A549 (cell line): ENCODE measurements around the gene CD9. TPM values are rescaled to one million over a fixed set of nuclear protein-coding genes. Genes with fewer than 3 reads are reported as not detected.

Experiments
- ATAC-seq, 2 experiments: fragments of 200-7000 bp in 1 of 2; fragments of >200 bp in 1 of 2; cut with Nextera tagmentation in 1 of 2; cut with Tn5 transposase in 1 of 2; 3 replicates each; pipeline versions ENCODE4 v1.8.0 to v1.9.1; 2018 to 2020; ENCODE audit warnings: mild to moderate bottlenecking in 1 of 2, moderate library complexity in 1 of 2
- CTCF ChIA-PET: fragments of 300-600 bp; sonication (Branson Sonifier 250); formaldehyde crosslinking; extraction: SDS; loops from one replicate; lab custom pipeline; 2021; ENCODE audit warnings: antibody characterized with exemption, inconsistent platforms; lab: Yijun Ruan, JAX
- POLR2A ChIA-PET: fragments of 350-600 bp; formaldehyde crosslinking; extraction: SDS; loops from one replicate; lab custom pipeline; 2021; ENCODE audit warnings: antibody characterized with exemption, inconsistent platforms; lab: Yijun Ruan, JAX
- DNase-seq, 2 experiments: peaks; one replicate each; pipeline versions ENCODE4 v3.0.0 to v3.0.0-alpha.2; 2011 to 2016; ENCODE audit warnings: low read depth in 1 of 2, low spot score in 1 of 2
- FAIRE-seq: peaks from 2 replicates; lab custom pipeline; 2011; peaks lifted over from hg19 to GRCh38; lab: Jason Lieb, UNC
- H3K27ac ChIP-seq, 2 experiments: fragments of >200 bp; sonication (Bioruptor Twin); formaldehyde crosslinking; 3 replicates each; pipeline ENCODE4 v1.5.1; 2016 to 2017
- H3K4me1 ChIP-seq: fragments of >200 bp; sonication (Bioruptor Twin); formaldehyde crosslinking; 3 replicates; pipeline ENCODE4 v1.6.1; 2016
- H3K4me2 ChIP-seq: fragments of >200 bp; sonication (Bioruptor Twin); formaldehyde crosslinking; 3 replicates; pipeline ENCODE4 v1.6.1; 2016
- H3K4me3 ChIP-seq: fragments of >200 bp; sonication (Bioruptor Twin); formaldehyde crosslinking; 3 replicates; pipeline ENCODE4 v1.5.1; 2016
- H3K9me3 ChIP-seq: fragments of >200 bp; sonication (Bioruptor Twin); formaldehyde crosslinking; 3 replicates; pipeline ENCODE4 v1.6.1; 2016
- CTCF ChIP-seq: fragments of >200 bp; sonication (Bioruptor Twin); formaldehyde crosslinking; IDR thresholded peaks from 3 replicates; pipeline ENCODE4 v1.5.1; 2016
- EHF ChIP-seq: fragments of 250-450 bp; sonication (Bioruptor Pico); IDR thresholded peaks from 2 replicates; pipeline ENCODE4 v1.5.0; 2020; ENCODE audit warnings: mild to moderate bottlenecking
- EHMT2 ChIP-seq: fragments of 200-600 bp; sonication (generic); IDR thresholded peaks from 2 replicates; pipeline ENCODE4 v1.6.1; 2016; ENCODE audit warnings: antibody characterized with exemption, low read depth, mild to moderate bottlenecking, moderate library complexity
- EP300 ChIP-seq, 2 experiments: fragments of >200 bp; sonication (Bioruptor Twin); formaldehyde crosslinking; IDR thresholded peaks; 2 replicates in 1 of 2; 3 replicates in 1 of 2; pipeline ENCODE4 v1.6.1; 2016 to 2017
- FOSB ChIP-seq: fragments of 250-450 bp; sonication (Bioruptor Pico); IDR thresholded peaks from 2 replicates; pipeline ENCODE4 v1.5.0; 2020; ENCODE audit warnings: mild to moderate bottlenecking, moderate library complexity
- FOSL2 ChIP-seq, 2 experiments: fragments of 450-650 bp in 1 of 2; fragments of >200 bp in 1 of 2; sonication (Bioruptor Twin) in 1 of 2; formaldehyde crosslinking; IDR thresholded peaks; 2 replicates each; pipeline versions ENCODE4 v1.5.0 to v1.6.1; 2016 to 2020; ENCODE audit warnings: mild to moderate bottlenecking in 1 of 2, moderate library complexity in 1 of 2
- FOXS1 ChIP-seq: fragments of 250-450 bp; sonication (Bioruptor Pico); IDR thresholded peaks from 2 replicates; pipeline ENCODE4 v1.5.0; 2020; ENCODE audit warnings: mild to moderate bottlenecking, moderate library complexity
- HES2 ChIP-seq: fragments of >200 bp; sonication (Bioruptor Twin); formaldehyde crosslinking; IDR thresholded peaks from 2 replicates; pipeline ENCODE4 v1.6.1; 2016
- HOXA7 ChIP-seq: fragments of 250-450 bp; sonication (Bioruptor Pico); IDR thresholded peaks from 2 replicates; pipeline ENCODE4 v1.5.0; 2020; ENCODE audit warnings: mild to moderate bottlenecking, moderate library complexity
- MAX ChIP-seq: IDR thresholded peaks from 2 replicates; pipeline ENCODE4 v1.6.1; 2012
- MAZ ChIP-seq: fragments of 150-350 bp; IDR thresholded peaks from 2 replicates; pipeline ENCODE4 v1.6.1; 2014; ENCODE audit warnings: antibody characterized with exemption, low read depth, low read length, borderline replicate concordance
- NFE2L2 ChIP-seq: fragments of 150-350 bp; conservative IDR thresholded peaks from 2 replicates; pipeline ENCODE4 v1.6.1; 2014; ENCODE audit warnings: low read length
- NPAS2 ChIP-seq: fragments of 250-450 bp; sonication (Bioruptor Pico); IDR thresholded peaks from 2 replicates; pipeline ENCODE4 v1.8.0; 2022; ENCODE audit warnings: mild to moderate bottlenecking, moderate library complexity, borderline replicate concordance
- PBX3 ChIP-seq: IDR thresholded peaks from 2 replicates; pipeline ENCODE4 v1.6.1; 2012
- SMC3 ChIP-seq: fragments of >200 bp; sonication (Bioruptor Twin); formaldehyde crosslinking; IDR thresholded peaks from 3 replicates; pipeline ENCODE4 v1.6.1; 2018; ENCODE audit warnings: inconsistent platforms
- TP53 ChIP-seq: fragments of 250-450 bp; sonication (Bioruptor Pico); IDR thresholded peaks from 2 replicates; pipeline ENCODE4 v1.5.0; 2021; ENCODE audit warnings: mild to moderate bottlenecking, moderate library complexity
- ZC3H11A ChIP-seq: fragments of 450-650 bp; IDR thresholded peaks from 2 replicates; pipeline ENCODE4 v1.6.1; 2014; ENCODE audit warnings: antibody characterized with exemption, mild to moderate bottlenecking
- ZNF302 ChIP-seq: fragments of 250-450 bp; sonication (Bioruptor Pico); IDR thresholded peaks from 2 replicates; pipeline ENCODE4 v1.9.0; 2021; ENCODE audit warnings: inconsistent platforms, mild to moderate bottlenecking, moderate library complexity
- ZSCAN20 ChIP-seq: fragments of 250-450 bp; sonication (Bioruptor Pico); IDR thresholded peaks from 2 replicates; pipeline ENCODE4 v1.8.0; 2022; ENCODE audit warnings: mild to moderate bottlenecking, moderate library complexity
- WGBS: methylation state at CpG from one replicate; pipeline ENCODE4 v1.1.6; 2017; ENCODE audit errors: missing lambda C conversion rate; 5-methylcytosine and 5-hydroxymethylcytosine counted together
- polyA plus RNA-seq, 4 experiments: library from polyadenylated mRNA; depleted of rRNA in 3 of 4; stranded (reverse); fragments of >200 nt; fragmentation: RNase III in 1 of 4; extraction: RNeasy Plus Mini Kit Qiagen cat#74134 plus additional on column Dnase treatment in 1 of 4; gene quantifications; 2 replicates in 3 of 4; 3 replicates in 1 of 4; pipeline ENCODE4 v1.2.3, GENCODE V29; 2011 to 2017
- TF ChIP-seq, protein P1 (sequence below): fragments of 150-350 bp; IDR thresholded peaks from 2 replicates; pipeline ENCODE4 v1.6.1; 2014; ENCODE audit warnings: low read depth, mild to moderate bottlenecking, low read length

The CD9 gene
- polyA plus RNA-seq, 2 of the 4 experiments (the other 2 are of a cell fraction): 116 to 185 TPM

- no peak for TF ChIP-seq CTCF
- no peak for TF ChIP-seq PBX3
Observed at GRCh38 chr12:6218347-6218925, 18.2 kb downstream of the CD9 start (continued).

GRCh38 chr12:6219980-6220379, 19.8 kb downstream of the CD9 start:
- ATAC-seq (no peak), FAIRE-seq (no peak), DNase-seq (no peak)
- Histone ChIP-seq H3K4me1 (peaks cover 49% of the 10 kb centered on the region), H3K4me2 (no peak overlapping the region), H3K9me3 (no peaks in the 10 kb centered on the region), H3K4me3 (no peak overlapping the region), H3K27ac (no peak overlapping the region)
- CTCF ChIA-PET: interaction anchor here (0.9 to 32.3 kb wide), 3 partner anchors 23 to 56 kb away, joined by 3 to 529 read pairs (median 9); no protein-coding TSS in a partner anchor
- POLR2A ChIA-PET: no interaction called here
- no peak for TF ChIP-seq SMC3
- TF ChIP-seq EHMT2: no peak
- TF ChIP-seq ZNF302 (CRISPR knock-in tag): no peak
- no peak for TF ChIP-seq EP300 (IDR thresholded peaks at IDR 0.05)
- TF ChIP-seq, protein P1, sequence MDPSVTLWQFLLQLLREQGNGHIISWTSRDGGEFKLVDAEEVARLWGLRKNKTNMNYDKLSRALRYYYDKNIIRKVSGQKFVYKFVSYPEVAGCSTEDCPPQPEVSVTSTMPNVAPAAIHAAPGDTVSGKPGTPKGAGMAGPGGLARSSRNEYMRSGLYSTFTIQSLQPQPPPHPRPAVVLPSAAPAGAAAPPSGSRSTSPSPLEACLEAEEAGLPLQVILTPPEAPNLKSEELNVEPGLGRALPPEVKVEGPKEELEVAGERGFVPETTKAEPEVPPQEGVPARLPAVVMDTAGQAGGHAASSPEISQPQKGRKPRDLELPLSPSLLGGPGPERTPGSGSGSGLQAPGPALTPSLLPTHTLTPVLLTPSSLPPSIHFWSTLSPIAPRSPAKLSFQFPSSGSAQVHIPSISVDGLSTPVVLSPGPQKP: no peak
- WGBS: 89% methylated on average over 6 of the region's 6 CpGs

DNA sequence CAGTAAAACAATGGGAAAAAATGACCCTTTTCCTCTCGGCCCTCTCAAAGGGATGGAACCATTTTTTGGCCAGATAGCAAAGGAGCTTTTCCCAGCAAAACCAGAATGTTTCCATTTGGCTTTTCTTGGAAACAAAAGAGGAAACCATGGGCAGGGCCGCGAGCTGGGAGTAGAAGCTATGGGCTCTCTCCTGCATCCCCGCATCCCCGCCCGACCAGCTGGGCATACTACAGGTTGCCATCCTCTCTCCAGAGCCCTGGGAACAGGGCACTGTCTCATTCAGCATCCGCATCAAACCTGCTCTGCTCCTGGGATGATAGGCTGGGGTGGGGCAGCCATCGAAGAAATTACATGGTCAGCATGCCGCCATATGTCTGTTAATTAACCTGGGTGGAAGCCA, 20.9 kb downstream of the CD9 start:
- no peak for TF ChIP-seq PBX3
- TF ChIP-seq FOSB (CRISPR knock-in tag): no peak
- TF ChIP-seq EHMT2: no peak
- TF ChIP-seq ZC3H11A: no peak
- TF ChIP-seq, all 56 proteins: peak for 0
- H3K27ac ChIP-seq: no peak overlapping the region
- DNase-seq (no peak), ATAC-seq (no peak), FAIRE-seq (no peak)
- H3K9me3 ChIP-seq: no peaks in the 10 kb centered on the region
- H3K4me1 ChIP-seq: peaks cover 39% of the 10 kb centered on the region
- H3K4me3 ChIP-seq: no peak overlapping the region
- WGBS: 96% methylated on average over 9 of the region's 9 CpGs
- no peak overlapping the region for H3K4me2 ChIP-seq
- ChIA-PET POLR2A (no interaction called here), CTCF (interaction anchor here (0.8 to 32.3 kb wide), 6 partner anchors 9 to 233 kb away, joined by 3 to 529 read pairs (median 5); no protein-coding TSS in a partner anchor)

- Histone ChIP-seq H3K27ac (peak overlapping the region in 1 of 2 experiments; percentile 14; a peak in 1 of 6 replicates), H3K9me3 (no peaks in the 10 kb centered on the region), H3K4me1 (peaks cover 29% of the 10 kb centered on the region), H3K4me3 (no peak overlapping the region), H3K4me2 (no peak overlapping the region)
- DNase-seq (no peak), FAIRE-seq (no peak), ATAC-seq (no peak)
- POLR2A ChIA-PET: no interaction called here
- CTCF ChIA-PET: interaction anchor here (0.6 to 32.3 kb wide), 7 partner anchors 8 to 234 kb away, joined by 3 to 529 read pairs (median 4); no protein-coding TSS in a partner anchor
- TF ChIP-seq NFE2L2 (no peak), HOXA7 (CRISPR knock-in tag) (no peak), NPAS2 (no peak), TP53 (CRISPR knock-in tag) (no peak), FOSL2 (IDR thresholded peaks at IDR 0.05) (no peak), FOSL2 (CRISPR knock-in tag; IDR thresholded peaks at IDR 0.05) (no peak), MAZ (no peak), EHF (CRISPR knock-in tag) (no peak), MAX (no peak), FOXS1 (CRISPR knock-in tag) (no peak), ZSCAN20 (CRISPR knock-in tag) (no peak), HES2 (no peak)
- 83% methylated on average over 12 of the region's 12 CpGs for WGBS
Observed at GRCh38 chr12:6222078-6222654, 22.0 kb downstream of the CD9 start.
